Measurements from ENCODE around the gene MPC1L.
"Not testable (repeated sequence)": the region's sequence is repeated elsewhere in the genome, so short reads cannot be mapped to it uniquely, and the experiment has no call there.

MPC1L gene

GRCh38 chrX:40623139-40623536, at the start of gene MPC1L:
Gene MPC1L (plus strand): TSS chrX:40623428. CDS start chrX:40623566, 138 bp downstream.
- DNase-seq (ENCODE audit: low read depth in 2 of 2): no peak

DNA sequence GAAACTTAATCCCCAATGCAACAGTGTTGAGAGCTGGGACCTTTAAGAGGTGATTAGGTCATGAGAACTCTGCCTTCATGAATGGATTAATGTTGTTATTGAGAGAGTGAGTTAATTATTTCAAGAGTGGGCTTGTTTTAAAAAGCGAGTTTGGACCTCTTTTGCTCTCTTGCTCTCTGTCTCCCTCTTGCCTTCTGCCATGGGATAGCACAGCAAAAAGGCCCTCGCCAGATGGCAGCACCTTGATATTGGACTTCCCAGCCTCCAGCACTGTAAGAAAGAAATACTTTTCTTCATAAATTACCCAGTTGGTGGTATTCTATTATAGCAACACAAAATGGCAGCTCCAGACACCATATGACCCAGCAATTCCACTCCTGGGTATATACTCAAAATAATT, 49.5 kb upstream of the MPC1L start:
- DNase-seq (ENCODE audit: low read depth in 2 of 2): no peak

DNA sequence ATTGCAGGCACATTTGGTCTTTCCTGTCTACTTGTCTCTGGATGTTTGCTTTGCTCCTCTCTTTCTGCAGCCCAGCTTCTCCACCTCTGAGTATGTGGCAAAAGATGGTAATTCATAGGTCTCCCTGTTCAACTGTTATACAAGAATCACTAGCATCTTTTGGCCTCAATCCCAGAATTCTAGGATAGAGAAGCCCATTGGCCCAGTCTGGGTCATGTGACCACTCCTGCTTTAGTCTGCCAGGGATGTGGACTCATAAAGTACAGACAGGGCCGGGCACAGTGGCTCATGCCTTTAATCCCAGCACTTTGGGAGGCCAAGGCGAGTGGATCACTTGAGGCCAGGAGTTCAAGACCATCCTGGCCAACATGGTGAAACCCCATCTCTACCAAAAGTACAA, 47.8 kb upstream of the MPC1L start:
- not testable (repeated sequence) for DNase-seq (ENCODE audit: low read depth in 2 of 2)

- DNase-seq (ENCODE audit: low read depth in 2 of 2): no peak
Observed at GRCh38 chrX:40576291-40576690, 46.9 kb upstream of the MPC1L start.

- no peak for DNase-seq (ENCODE audit: low read depth in 2 of 2)
Observed at GRCh38 chrX:40578039-40578695, 45.1 kb upstream of the MPC1L start.

GRCh38 chrX:40579141-40579540, 44.1 kb upstream of the MPC1L start:
- no peak for DNase-seq (ENCODE audit: low read depth in 2 of 2)

DNA sequence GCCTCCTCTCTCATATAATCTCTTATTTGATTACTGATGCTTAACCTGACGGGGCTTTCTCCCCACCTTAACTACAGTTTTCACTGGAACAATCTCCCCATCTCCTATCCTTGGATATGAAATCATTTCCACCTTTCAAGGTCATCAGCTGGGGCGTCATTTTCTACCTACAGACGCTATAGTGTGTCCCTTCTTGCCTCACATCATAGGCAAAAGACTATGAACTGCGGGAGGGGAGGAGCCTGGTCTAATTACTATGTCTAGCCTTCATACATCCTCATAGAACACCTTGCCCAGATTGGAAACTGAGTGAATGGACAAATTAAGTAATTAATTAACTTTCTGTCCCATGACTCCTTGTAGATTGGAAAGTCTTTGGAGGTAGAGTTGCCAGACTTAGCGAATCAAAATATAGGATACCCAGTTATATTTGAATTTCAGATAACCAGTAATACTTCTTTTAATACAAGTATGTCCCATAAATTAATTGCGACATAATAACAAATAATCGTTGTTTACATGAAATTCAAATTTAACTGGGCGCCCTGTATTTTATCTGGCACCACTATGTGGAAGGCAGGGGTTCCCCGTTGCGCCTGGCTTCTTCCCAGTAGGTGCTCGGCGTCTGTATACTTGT, 43.2 kb upstream of the MPC1L start:
- no peak for DNase-seq (ENCODE audit: low read depth in 2 of 2)

DNA sequence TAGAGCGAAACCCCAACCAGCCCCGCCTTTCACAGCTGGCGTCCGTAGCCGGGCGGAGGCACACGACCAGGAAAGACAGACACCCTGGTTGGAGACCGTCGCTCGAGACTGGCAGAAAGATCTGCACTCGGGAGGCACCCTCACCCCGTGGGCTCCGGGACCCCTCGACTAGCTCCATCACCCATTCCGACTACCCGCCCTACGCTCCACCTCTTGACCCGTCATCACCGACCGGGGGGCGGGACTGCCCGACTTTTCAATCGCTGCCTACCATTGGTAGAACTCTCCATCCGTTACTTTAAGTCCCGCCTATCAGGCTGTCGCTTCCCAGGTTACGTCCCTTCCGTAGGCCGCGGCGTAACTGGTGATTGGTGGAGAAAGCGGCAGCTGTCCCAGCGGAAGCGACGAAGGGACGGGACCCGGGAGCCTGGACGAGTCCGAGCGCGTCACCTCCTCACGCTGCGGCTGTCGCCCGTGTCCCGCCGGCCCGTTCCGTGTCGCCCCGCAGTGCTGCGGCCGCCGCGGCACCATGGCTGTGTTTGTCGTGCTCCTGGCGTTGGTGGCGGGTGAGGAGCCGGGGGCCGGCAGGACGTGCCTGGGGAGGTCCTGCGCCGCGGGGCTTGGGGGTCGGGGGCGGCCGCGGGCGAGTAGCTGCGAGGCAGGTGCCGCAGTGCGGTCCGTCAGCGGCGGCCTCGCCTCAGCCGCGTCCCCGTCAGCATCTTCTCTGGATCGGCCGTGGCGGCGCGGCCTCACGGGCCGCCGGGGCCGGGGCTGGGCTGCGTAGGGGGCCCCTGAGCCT, 42.5 kb upstream of the MPC1L start, which contains the start of gene ATP6AP2:
ATP6AP2 (plus strand) TSS at position 434 of the 799 bp plus-strand sequence; CDS start at position 530, 96 bp downstream.
- DNase-seq (ENCODE audit: low read depth in 2 of 2): peak; percentile 77 to 78

GRCh38 chrX:40581336-40581920, 41.8 kb upstream of the MPC1L start:
- no peak for DNase-seq (ENCODE audit: low read depth in 2 of 2)

- not testable (repeated sequence) for DNase-seq (ENCODE audit: low read depth in 2 of 2)
Observed at GRCh38 chrX:40582178-40582577, 41.0 kb upstream of the MPC1L start.

DNA sequence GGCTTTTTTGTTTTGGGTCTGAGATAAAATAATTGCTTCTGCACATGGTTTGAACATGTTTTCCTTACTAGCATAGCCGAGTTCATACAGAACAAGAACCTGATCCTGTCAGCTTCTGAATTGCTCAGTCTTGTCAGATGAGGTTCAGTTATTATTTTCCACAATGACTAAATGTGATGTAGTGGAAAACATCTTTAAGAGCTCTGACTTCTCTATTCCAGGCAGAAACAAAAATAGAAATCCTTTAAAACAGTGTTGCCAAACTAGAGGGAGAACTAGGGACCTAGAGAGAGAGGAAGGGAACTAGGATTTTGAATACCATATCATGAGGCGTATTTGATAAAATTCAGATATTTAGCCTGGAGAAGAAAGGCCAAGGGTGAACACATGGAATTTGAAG, 40.4 kb upstream of the MPC1L start:
- no peak for DNase-seq (ENCODE audit: low read depth in 2 of 2)

DNA sequence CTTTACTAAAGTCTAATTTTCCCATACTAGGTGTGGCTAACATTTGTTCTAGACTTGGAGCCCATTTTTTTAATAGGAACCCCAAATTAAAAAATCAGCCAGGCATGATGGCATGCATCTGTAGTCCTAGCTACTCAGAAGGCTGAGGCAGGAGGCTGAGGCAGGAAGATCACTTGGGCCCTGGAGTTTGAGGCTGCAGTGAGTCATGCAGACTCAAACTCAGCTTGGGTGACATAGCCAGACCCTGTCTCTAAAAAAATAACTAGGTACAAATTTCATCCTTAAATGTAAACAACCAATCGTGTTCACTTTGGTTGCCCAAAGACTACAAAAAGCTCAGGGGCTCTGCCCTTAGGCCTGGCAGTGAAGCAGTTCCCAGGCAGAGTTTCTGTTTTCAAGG, 35.6 kb upstream of the MPC1L start:
- not testable (repeated sequence) for DNase-seq (ENCODE audit: low read depth in 2 of 2)

DNA sequence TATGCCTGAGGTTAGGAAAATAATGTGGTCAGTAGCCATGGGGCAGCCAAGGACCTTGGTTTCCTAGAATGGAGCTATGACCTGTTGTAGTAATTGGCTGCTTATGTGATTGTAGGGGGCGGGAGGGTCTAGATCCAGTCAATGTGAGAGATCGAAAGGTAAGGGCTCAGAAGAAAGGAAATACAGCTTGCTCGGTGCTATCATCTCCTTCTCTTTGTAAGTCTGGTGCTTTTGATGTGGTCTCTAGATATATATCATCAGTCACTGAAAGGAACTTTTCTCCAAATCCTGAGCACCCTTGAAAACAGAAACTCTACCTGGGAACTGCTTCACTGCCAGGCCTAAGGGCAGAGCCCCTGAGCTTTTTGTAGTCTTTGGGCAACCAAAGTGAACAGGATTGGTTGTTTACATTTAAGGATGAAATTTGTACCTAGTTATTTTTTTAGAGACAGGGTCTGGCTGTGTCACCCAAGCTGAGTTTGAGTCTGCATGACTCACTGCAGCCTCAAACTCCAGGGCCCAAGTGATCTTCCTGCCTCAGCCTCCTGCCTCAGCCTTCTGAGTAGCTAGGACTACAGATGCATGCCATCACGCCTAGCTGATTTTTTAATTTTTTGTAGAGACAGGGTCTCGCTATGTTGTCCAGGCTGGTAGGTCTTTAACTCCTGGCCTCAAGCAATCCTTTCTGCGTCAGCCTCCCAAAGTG, 33.5 kb upstream of the MPC1L start:
- not testable (repeated sequence) for DNase-seq (ENCODE audit: low read depth in 2 of 2)

DNA sequence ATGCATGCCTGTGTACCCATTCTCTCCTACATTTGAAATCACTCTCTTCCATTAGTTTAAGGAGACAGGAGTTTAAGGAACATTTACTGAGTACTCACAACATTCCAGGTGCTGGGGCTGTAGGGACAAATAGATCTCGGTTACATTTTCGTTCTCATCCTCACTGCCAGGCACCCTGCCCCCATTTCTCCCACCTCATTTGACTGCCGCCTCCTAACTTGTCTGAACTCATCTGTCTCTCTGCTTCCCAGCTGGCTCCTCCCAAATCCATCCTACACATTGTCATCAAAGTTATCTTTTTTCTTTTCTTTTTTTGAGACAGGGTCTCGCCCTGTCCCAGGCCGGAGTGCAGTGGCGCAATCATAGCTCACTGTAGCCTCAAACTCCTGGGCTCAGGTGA, 19.8 kb upstream of the MPC1L start:
- DNase-seq (ENCODE audit: low read depth in 2 of 2): no peak

GRCh38 chrX:40607381-40607780, 15.8 kb upstream of the MPC1L start:
- DNase-seq (ENCODE audit: low read depth in 2 of 2): no peak

DNA sequence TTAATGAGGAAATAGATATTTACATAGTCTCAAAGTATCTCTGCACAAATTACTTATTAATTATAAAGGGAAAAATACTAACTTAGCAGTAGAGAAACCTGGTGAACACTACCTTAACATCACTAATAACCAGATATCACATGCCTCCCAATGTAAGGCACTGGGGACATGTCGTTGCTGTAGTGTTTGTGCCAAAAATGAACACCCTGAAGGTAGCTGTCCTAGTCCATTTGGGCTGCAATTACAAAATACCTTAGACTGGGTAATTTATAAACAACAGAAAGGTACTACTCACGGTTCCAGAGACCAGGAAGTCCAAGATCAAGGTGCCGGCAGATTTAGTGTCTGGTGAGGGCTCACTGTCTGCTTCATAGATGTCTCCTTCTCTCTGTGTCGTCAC, 10.7 kb upstream of the MPC1L start:
- DNase-seq (ENCODE audit: low read depth in 2 of 2): no peak

DNA sequence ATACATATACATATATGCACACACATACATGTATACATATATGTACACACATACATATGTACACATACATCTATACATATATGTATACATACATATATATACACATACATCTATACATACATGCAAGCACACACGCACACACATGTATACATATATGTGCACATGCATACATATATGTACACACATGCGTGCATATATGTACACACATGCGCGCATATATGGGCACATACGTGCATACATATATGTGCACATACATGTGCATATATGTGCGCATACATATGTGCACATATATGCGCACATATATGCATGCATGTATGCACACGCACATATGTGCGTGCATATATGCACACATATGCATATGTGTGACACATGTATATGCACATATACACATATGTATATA, 7.3 kb upstream of the MPC1L start:
- no peak for DNase-seq (ENCODE audit: low read depth in 2 of 2)

DNA sequence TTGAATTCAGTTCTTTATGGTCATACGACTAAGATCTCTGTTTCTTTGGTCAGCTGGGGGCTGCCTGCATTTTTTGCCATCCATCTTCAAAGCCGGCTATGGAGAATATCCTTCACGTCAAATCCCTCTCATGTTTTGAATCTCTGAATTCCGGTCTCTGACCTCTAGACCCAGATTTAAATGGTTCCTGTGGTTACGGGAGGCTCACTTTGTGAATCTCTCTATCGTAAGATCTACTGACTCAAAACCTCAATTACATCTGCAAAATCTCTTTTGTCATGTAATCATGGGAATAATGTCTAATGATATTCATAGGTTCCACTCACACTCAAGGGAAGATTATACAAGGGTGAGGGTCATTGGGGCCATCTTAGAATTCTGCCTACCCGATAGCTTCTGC, 5.7 kb upstream of the MPC1L start:
- DNase-seq (ENCODE audit: low read depth in 2 of 2): no peak

GRCh38 chrX:40622479-40623138, 619 bp upstream of the MPC1L start:
- no peak for DNase-seq (ENCODE audit: low read depth in 2 of 2)

- DNase-seq (ENCODE audit: low read depth in 2 of 2): no peak
Observed at GRCh38 chrX:40623665-40624064, 437 bp downstream of the MPC1L start.

DNA sequence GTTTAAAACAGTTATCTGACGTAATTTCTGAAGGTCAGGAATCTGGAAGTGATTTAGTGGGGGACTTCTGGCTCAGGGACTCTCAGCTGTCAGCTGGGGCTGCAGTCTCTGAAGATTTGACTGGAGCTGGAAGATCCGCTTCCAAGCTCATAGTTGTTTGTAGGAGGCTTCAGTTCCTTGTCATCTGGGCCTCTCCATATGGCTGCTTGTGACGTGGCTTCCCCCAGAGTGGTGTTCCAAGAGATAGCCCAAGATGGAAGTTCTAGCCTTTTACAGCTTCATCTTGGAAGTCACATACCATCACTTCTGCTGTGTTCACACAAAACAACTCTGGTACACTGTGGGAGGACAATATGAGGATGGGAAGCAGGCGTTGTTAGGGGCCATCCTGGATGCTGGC, 2.1 kb downstream of the MPC1L start:
- DNase-seq (ENCODE audit: low read depth in 2 of 2): no peak
